Measurements from ENCODE around the gene NNMT. TPM values are rescaled to one million over a fixed set of nuclear protein-coding genes. Genes with fewer than 3 reads are reported as not detected.

Gene NNMT
- total and polyA plus RNA-seq, 9 of the 15 experiments (the other 6 are each of a cell fraction or from before 2014, with no cell fraction given): 6.1 to 15.0 (median 11.2) TPM

- no peak for FAIRE-seq
- no peaks in the 10 kb centered on the region for H3K79me2 ChIP-seq (ENCODE audit: control insufficient read depth, insufficient read depth, low read length)
- no peak overlapping the region for H3K4me3 ChIP-seq
- no peaks in the 10 kb centered on the region for H4K20me1 ChIP-seq (replicated peaks; ENCODE audit: control insufficient read depth, insufficient read depth, low read length)
- 26% methylated on average over 2 of the region's 2 CpGs for WGBS (ENCODE audit: insufficient coverage, low coverage, missing lambda C conversion rate)
- no peaks in the 10 kb centered on the region for H3K9me1 ChIP-seq (ENCODE audit: control insufficient read depth, insufficient read depth, low read length)
- ATAC-seq: no peak; the same call in 2 of the 3 replicates
- no peak for TF ChIP-seq GTF2B (IDR thresholded peaks at IDR 0.05; ENCODE audit: extremely low read depth, insufficient read length)
- no peak for TF ChIP-seq CREB3 (tag; conservative IDR thresholded peaks at IDR 0.05; ENCODE audit: low read depth)
- no peak for TF ChIP-seq ZBTB2 (IDR thresholded peaks at IDR 0.05)
- no peak for TF ChIP-seq DDX20 (tag; IDR thresholded peaks at IDR 0.05; ENCODE audit: low read depth)
- no peak for TF ChIP-seq SAP30 (IDR thresholded peaks at IDR 0.05; ENCODE audit: borderline replicate concordance, insufficient read depth, low read depth, low read length, poor library complexity, severe bottlenecking)
- no peak for TF ChIP-seq KLF13 (tag; IDR thresholded peaks at IDR 0.05; ENCODE audit: borderline replicate concordance, low read depth)
- no peak overlapping the region for H3K27ac ChIP-seq (ENCODE audit: extremely low read depth, low read depth, low read length)
- BruUV-seq (replicated peaks): no TSS peak
- ChIA-PET CTCF (ENCODE audit: low intra/inter-chr PET ratio) (no interaction called here), POLR2A (interaction anchor here (0.6 to 1.9 kb wide), 2 partner anchors 10 to 81 kb away, joined by 3 to 4 read pairs; no protein-coding TSS in a partner anchor)
- DNase-seq (ENCODE audit: extremely low read depth in 1 of 4, low spot score in 3 of 4): no peak
- H3K9me3 ChIP-seq (replicated peaks; ENCODE audit: control insufficient read depth, insufficient read depth, low read depth, low read length): no peaks in the 10 kb centered on the region
- peaks cover 0 to 4% of the 10 kb centered on the region in 2 experiments; a peak in 2 of 5 replicates for H3K4me1 ChIP-seq (replicated peaks in 1 of 2; ENCODE audit: control insufficient read depth in 2 of 2, insufficient read depth in 2 of 2, low read length in 2 of 2)
- peak overlapping the region; percentile 18 for H2AFZ ChIP-seq (ENCODE audit: low read depth, low read length)
- H3K27me3 ChIP-seq (ENCODE audit: control insufficient read depth in 2 of 2, insufficient read depth in 2 of 2, low read length in 2 of 2): no peaks in the 10 kb centered on the region
- no peaks in the 10 kb centered on the region for H3K36me3 ChIP-seq (ENCODE audit: control insufficient read depth, insufficient read depth, low read length)
- H3K9ac ChIP-seq (ENCODE audit: insufficient read depth in 1 of 2, low read depth in 2 of 2, low read length in 2 of 2): no peak overlapping the region
- no peak overlapping the region for H3K4me2 ChIP-seq (ENCODE audit: insufficient read depth, low read length)
- intact Hi-C loops (cut with micrococcal nuclease): no loop called here
- in situ Hi-C loops (cut with MboI): no loop called here
Observed at GRCh38 chr11:114322934-114323333, 26.7 kb downstream of the NNMT start.

All from K562 (cell line).